ENCODE results near the gene TMEM120B.

DNA sequence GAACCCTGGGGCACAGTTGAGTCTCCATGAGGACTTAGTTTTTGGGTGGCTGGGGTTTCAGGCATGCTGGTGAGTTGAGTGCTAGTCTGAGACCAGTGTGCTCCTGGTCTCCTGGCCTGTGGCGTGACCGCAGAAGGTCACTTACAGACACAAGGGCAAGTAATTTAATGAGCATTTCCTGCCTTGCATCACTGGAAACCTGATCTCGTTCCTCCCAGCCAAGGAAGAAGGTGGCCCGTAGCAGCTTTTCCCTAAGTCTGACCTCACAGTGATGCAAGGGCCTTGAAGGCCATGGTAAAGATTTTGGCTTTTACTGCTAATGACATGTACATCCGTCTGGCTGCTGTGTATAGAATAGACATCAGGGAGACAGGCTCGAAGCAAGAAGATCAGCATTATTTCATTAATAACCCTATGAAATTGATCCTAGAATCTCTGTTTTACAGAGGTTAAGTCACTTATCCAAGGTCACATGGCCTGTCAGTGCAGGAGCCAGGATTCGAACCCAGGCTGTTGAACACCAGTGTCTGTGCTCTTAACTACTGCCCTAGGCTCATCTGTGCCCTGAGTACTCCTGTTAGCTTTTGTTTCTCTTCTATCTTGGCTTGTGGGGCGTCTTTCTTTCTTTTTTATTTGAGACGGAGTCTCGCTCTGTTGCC, 4.6 kb downstream of the TMEM120B start:
- TF ChIP-seq, protein P1, sequence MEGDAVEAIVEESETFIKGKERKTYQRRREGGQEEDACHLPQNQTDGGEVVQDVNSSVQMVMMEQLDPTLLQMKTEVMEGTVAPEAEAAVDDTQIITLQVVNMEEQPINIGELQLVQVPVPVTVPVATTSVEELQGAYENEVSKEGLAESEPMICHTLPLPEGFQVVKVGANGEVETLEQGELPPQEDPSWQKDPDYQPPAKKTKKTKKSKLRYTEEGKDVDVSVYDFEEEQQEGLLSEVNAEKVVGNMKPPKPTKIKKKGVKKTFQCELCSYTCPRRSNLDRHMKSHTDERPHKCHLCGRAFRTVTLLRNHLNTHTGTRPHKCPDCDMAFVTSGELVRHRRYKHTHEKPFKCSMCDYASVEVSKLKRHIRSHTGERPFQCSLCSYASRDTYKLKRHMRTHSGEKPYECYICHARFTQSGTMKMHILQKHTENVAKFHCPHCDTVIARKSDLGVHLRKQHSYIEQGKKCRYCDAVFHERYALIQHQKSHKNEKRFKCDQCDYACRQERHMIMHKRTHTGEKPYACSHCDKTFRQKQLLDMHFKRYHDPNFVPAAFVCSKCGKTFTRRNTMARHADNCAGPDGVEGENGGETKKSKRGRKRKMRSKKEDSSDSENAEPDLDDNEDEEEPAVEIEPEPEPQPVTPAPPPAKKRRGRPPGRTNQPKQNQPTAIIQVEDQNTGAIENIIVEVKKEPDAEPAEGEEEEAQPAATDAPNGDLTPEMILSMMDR (IDR thresholded peaks at IDR 0.05; ENCODE audit: low read depth, low read length, poor library complexity, severe bottlenecking): no peak
- TF ChIP-seq EZH2phosphoT487 (IDR thresholded peaks at IDR 0.05; ENCODE audit: borderline replicate concordance, low read length): no peak

All from DOHH2 (cell line).